Naive thymus-derived CD4-positive, alpha-beta T cell (primary cell): ENCODE data around the gene UBASH3B. TPM values are rescaled to one million over a fixed set of nuclear protein-coding genes. Genes with fewer than 3 reads are reported as not detected.
"Not testable (repeated sequence)": the region's sequence is repeated elsewhere in the genome, so short reads cannot be mapped to it uniquely, and the experiment has no call there.

Source experiments
- ATAC-seq: fragments of 150-1000 bp; cut with Tn5 transposase; 2 replicates; pipeline ENCODE4 v1.10.0; 2021; ENCODE audit warnings: mild to moderate bottlenecking, moderate library complexity
- CTCF ChIA-PET: fragments of 350-600 bp; sonication (Branson Sonifier 250); formaldehyde crosslinking; loops from one replicate; lab custom pipeline; 2021; ENCODE audit warnings: antibody characterized with exemption; lab: Charles Lee
- POLR2A ChIA-PET: fragments of 350-600 bp; sonication (Branson Sonifier 250); formaldehyde crosslinking; loops from one replicate; lab custom pipeline; 2021; ENCODE audit warnings: antibody characterized with exemption, inconsistent platforms; lab: Charles Lee
- DNase-seq, 9 donors: peaks; one replicate each; pipeline versions ENCODE4 v3.0.0 to v3.0.0-alpha.2; 2020 to 2022; ENCODE audit warnings: mixed read lengths in 1 of 9
- H3K27ac ChIP-seq: one replicate; pipeline ENCODE4 v1.7.0; 2013; ENCODE audit warnings: mild to moderate bottlenecking, low read depth, low read length, moderate library complexity
- H3K27me3 ChIP-seq, 2 donors: one replicate each; pipeline ENCODE4 v1.7.0; 2013; ENCODE audit warnings: low read length in 2 of 2, mild to moderate bottlenecking in 2 of 2, moderate library complexity in 2 of 2; ENCODE audit not compliant: control insufficient read depth in 2 of 2, insufficient read depth in 2 of 2
- H3K36me3 ChIP-seq, 3 experiments: 1 replicate in 2 of 3; 2 replicates in 1 of 3; pipeline ENCODE4 v1.7.0; 2013; ENCODE audit warnings: low read length in 3 of 3, mild to moderate bottlenecking in 3 of 3, moderate library complexity in 1 of 3; ENCODE audit not compliant: insufficient read depth in 3 of 3, control insufficient read depth in 2 of 3
- H3K4me1 ChIP-seq, 2 donors: one replicate each; pipeline ENCODE4 v1.7.0; 2013; ENCODE audit warnings: low read length in 2 of 2, mild to moderate bottlenecking in 2 of 2, moderate library complexity in 1 of 2; ENCODE audit not compliant: control insufficient read depth in 2 of 2, insufficient read depth in 2 of 2
- H3K4me3 ChIP-seq: 2 replicates; pipeline ENCODE4 v1.7.0; 2013; ENCODE audit warnings: mild to moderate bottlenecking, low read length
- H3K9me3 ChIP-seq, 3 experiments: 1 replicate in 2 of 3; 2 replicates in 1 of 3; pipeline ENCODE4 v1.7.0; 2013; ENCODE audit warnings: low read length in 3 of 3; ENCODE audit not compliant: control insufficient read depth in 2 of 3
- H3K27ac Mint-ChIP-seq, 9 donors: one replicate each; pipeline ENCODE4 v1.8.0; 2020 to 2022; ENCODE audit warnings: mixed read lengths in 9 of 9, mild to moderate bottlenecking in 8 of 9, moderate library complexity in 5 of 9, inconsistent platforms in 2 of 9
- H3K27me3 Mint-ChIP-seq, 5 donors: one replicate each; pipeline ENCODE4 v1.8.0; 2021 to 2022; ENCODE audit warnings: mixed read lengths in 5 of 5, mild to moderate bottlenecking in 1 of 5
- H3K36me3 Mint-ChIP-seq, 5 donors: one replicate each; pipeline ENCODE4 v1.8.0; 2020 to 2022; ENCODE audit warnings: mixed read lengths in 5 of 5, mild to moderate bottlenecking in 3 of 5, inconsistent platforms in 1 of 5
- H3K4me1 Mint-ChIP-seq, 7 donors: one replicate each; pipeline ENCODE4 v1.8.0; 2020 to 2022; ENCODE audit warnings: mixed read lengths in 7 of 7, mild to moderate bottlenecking in 3 of 7, inconsistent platforms in 1 of 7
- H3K4me3 Mint-ChIP-seq, 10 donors: one replicate each; pipeline ENCODE4 v1.8.0; 2020 to 2022; ENCODE audit warnings: mild to moderate bottlenecking in 10 of 10, mixed read lengths in 10 of 10, moderate library complexity in 6 of 10, inconsistent platforms in 2 of 10
- H3K9me3 Mint-ChIP-seq, 11 donors: one replicate each; pipeline ENCODE4 v1.8.0; 2020 to 2022; ENCODE audit warnings: mixed read lengths in 11 of 11, mild to moderate bottlenecking in 4 of 11, inconsistent platforms in 1 of 11, moderate library complexity in 1 of 11
- intact Hi-C, 2 donors: fragments of 100-400 bp; cut with micrococcal nuclease; formaldehyde crosslinking; loops; one replicate each; pipeline ENCODE4 v1.15.1; 2023
- polyA plus RNA-seq, 2 donors: library from polyadenylated mRNA; unstranded; fragments of 300-500 nt; fragmentation: Illumina TruSeq; gene quantifications; one replicate each; pipeline ENCODE4 v1.2.3, GENCODE V29; 2021
- total RNA-seq, 6 experiments: library from RNA in 5 of 6; stranded (reverse) in 5 of 6; gene quantifications; 1 replicate in 5 of 6; 2 replicates in 1 of 6; pipeline ENCODE4 v1.2.3 and lab custom pipeline; 2021 to 2026

The UBASH3B gene
- total and polyA plus RNA-seq, 7 experiments from 2014 or later = 10.3 to 49.8 (median 42.3) TPM

- Mint-ChIP-seq H3K36me3 (peaks cover 0 to 13% (median 7%) of the 10 kb centered on the region in 5 donors), H3K27ac (peak overlapping the region in 8 of 9 donors; percentile 89 to 100 (median 96))
- H3K27ac ChIP-seq = peak overlapping the region; percentile 81
Observed at GRCh38 chr11:122728561-122728960, 73.0 kb downstream of the UBASH3B start.

GRCh38 chr11:122729139-122729538, 73.6 kb downstream of the UBASH3B start:
- H3K36me3 Mint-ChIP-seq = peaks cover 0 to 13% (median 7%) of the 10 kb centered on the region in 5 donors
- peaks cover 0 to 1% (median 0%) of the 10 kb centered on the region in 11 donors for H3K9me3 Mint-ChIP-seq
- intact Hi-C loops = no loop called here
- Histone ChIP-seq H3K36me3 (no peaks in the 10 kb centered on the region), H3K27ac (peak overlapping the region; percentile 81), H3K27me3 (no peaks in the 10 kb centered on the region), H3K4me3 (no peak overlapping the region), H3K4me1 (peaks cover 17 to 58% of the 10 kb centered on the region in 2 donors), H3K9me3 (no peaks in the 10 kb centered on the region)
- ChIA-PET CTCF (interaction anchor here (3.1 kb wide), 1 partner anchor 26 kb away, joined by 15 read pairs; no protein-coding TSS in a partner anchor), POLR2A (interaction anchor here (0.8 to 3.4 kb wide), 4 partner anchors 11 to 32 kb away, joined by 4 to 45 read pairs (median 25); no protein-coding TSS in a partner anchor)
- no peak for ATAC-seq
- H3K4me3 Mint-ChIP-seq = peak overlapping the region in 4 of 10 donors; percentile 0 to 88 (median 32)
- no peak for DNase-seq
- no peaks in the 10 kb centered on the region for H3K27me3 Mint-ChIP-seq
- peak overlapping the region in 8 of 9 donors; percentile 89 to 100 (median 96) for H3K27ac Mint-ChIP-seq
- H3K4me1 Mint-ChIP-seq = peaks cover 43 to 69% (median 51%) of the 10 kb centered on the region in 7 donors

More at GRCh38 chr11:122728561-122728960, 73.0 kb downstream of the UBASH3B start:
- Histone ChIP-seq H3K9me3 (no peaks in the 10 kb centered on the region), H3K4me1 (peaks cover 20 to 59% of the 10 kb centered on the region in 2 donors), H3K4me3 (no peak overlapping the region), H3K36me3 (no peaks in the 10 kb centered on the region), H3K27me3 (no peaks in the 10 kb centered on the region)
- POLR2A ChIA-PET = interaction anchor here (0.6 to 3.4 kb wide), 9 partner anchors 10 to 42 kb away, joined by 3 to 45 read pairs (median 4); no protein-coding TSS in a partner anchor
- CTCF ChIA-PET = interaction anchor here (0.6 to 3.1 kb wide), 6 partner anchors 14 to 78 kb away, joined by 3 to 15 read pairs (median 5); no protein-coding TSS in a partner anchor
- Mint-ChIP-seq H3K9me3 (peaks cover 0 to 1% (median 0%) of the 10 kb centered on the region in 11 donors), H3K27me3 (no peaks in the 10 kb centered on the region), H3K4me1 (peaks cover 49 to 69% (median 57%) of the 10 kb centered on the region in 7 donors), H3K4me3 (peak overlapping the region in 7 of 10 donors; percentile 0 to 95 (median 83))
- ATAC-seq (no peak), DNase-seq (no peak)
- intact Hi-C loops = no loop called here

DNA sequence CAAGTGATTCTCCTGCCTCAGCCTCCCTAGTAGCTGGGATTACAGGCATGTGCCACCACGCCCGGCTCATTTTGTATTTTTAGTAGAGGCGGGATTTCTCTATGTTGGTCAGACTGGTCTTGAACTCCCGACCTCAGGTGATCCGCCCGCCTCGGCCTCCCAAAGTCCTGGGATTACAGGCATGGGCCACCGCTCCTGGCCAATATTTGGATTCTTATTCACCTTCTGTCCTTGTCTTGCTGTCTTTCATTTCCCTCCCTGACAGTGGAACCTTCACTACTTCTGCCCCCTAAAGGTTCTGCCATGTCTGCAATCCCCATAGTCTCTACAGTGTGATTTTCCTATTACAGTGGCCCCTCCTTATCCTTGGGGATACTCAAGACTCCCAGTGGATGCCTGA, 75.2 kb downstream of the UBASH3B start:
- POLR2A ChIA-PET = interaction anchor here (0.8 to 1.3 kb wide), 2 partner anchors 15 to 18 kb away, joined by 3 to 4 read pairs; no protein-coding TSS in a partner anchor
- H3K36me3 ChIP-seq, H3K9me3 Mint-ChIP-seq, H3K27me3 Mint-ChIP-seq, CTCF ChIA-PET, H3K27me3 ChIP-seq, H3K9me3 ChIP-seq, H3K27ac ChIP-seq, H3K4me3 ChIP-seq, ATAC-seq, intact Hi-C loops, DNase-seq: not testable (repeated sequence)
- peaks cover 31 to 67% of the 10 kb centered on the region in 2 donors for H3K4me1 ChIP-seq
- Mint-ChIP-seq H3K36me3 (peaks cover 0 to 12% (median 7%) of the 10 kb centered on the region in 5 donors), H3K4me1 (peaks cover 36 to 64% (median 52%) of the 10 kb centered on the region in 7 donors), H3K4me3 (peak overlapping the region in 1 of 10 donors; percentile 13), H3K27ac (peak overlapping the region in 6 of 9 donors; percentile 23 to 86 (median 68))

DNA sequence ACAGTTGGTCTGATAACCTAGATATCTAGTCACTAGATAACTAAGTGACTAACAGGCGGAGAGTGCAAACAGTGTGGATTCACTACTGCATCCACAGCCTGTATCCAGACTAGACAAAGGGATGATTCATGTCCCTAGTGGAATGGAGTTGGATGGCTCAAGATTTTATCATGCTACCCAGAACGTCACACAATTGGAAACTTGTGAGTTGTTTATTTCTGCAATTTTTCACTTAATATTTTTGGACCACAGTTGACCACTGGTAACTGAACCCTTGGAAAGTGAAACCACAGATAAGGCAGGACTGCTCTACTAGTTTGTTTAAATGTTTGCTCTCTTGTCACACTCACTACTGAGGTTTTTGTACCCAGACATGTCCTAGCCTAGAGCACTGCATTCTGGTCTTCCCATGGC, 76.0 kb downstream of the UBASH3B start:
- peaks cover 0 to 1% (median 0%) of the 10 kb centered on the region in 11 donors for H3K9me3 Mint-ChIP-seq
- H3K27me3 Mint-ChIP-seq = no peaks in the 10 kb centered on the region
- peaks cover 0 to 12% (median 7%) of the 10 kb centered on the region in 5 donors for H3K36me3 Mint-ChIP-seq
- ATAC-seq = no peak
- Histone ChIP-seq H3K9me3 (no peaks in the 10 kb centered on the region), H3K27me3 (no peaks in the 10 kb centered on the region), H3K4me3 (no peak overlapping the region), H3K36me3 (no peaks in the 10 kb centered on the region), H3K4me1 (peaks cover 23 to 69% of the 10 kb centered on the region in 2 donors), H3K27ac (no peak overlapping the region)
- peaks cover 29 to 58% (median 44%) of the 10 kb centered on the region in 7 donors for H3K4me1 Mint-ChIP-seq
- intact Hi-C loops = no loop called here
- CTCF ChIA-PET = no interaction called here
- peak overlapping the region in 3 of 10 donors; percentile 4 to 25 (median 18) for H3K4me3 Mint-ChIP-seq
- H3K27ac Mint-ChIP-seq = peak overlapping the region in 5 of 9 donors; percentile 5 to 45 (median 34)
- POLR2A ChIA-PET = no interaction called here
- DNase-seq = no peak

- peaks cover 18 to 47% (median 33%) of the 10 kb centered on the region in 7 donors for H3K4me1 Mint-ChIP-seq
- no peak for DNase-seq
- no peaks in the 10 kb centered on the region for H3K27me3 Mint-ChIP-seq
- ChIA-PET CTCF (interaction anchor here (1.0 kb wide), 1 partner anchor 18 kb away, joined by 3 read pairs; no protein-coding TSS in a partner anchor), POLR2A (interaction anchor here (0.6 to 1.4 kb wide), 11 partner anchors 11 to 80 kb away, joined by 3 to 7 read pairs (median 4); partner anchors contain the start of gene UBASH3B)
- H3K36me3 Mint-ChIP-seq = peaks cover 0 to 12% (median 7%) of the 10 kb centered on the region in 5 donors
- peaks cover 19 to 62% of the 10 kb centered on the region in 2 donors for H3K4me1 ChIP-seq
- no peak for ATAC-seq
- H3K27ac Mint-ChIP-seq = peak overlapping the region in 5 of 9 donors; percentile 25 to 73 (median 38)
- no peak overlapping the region for H3K4me3 ChIP-seq
- no peak overlapping the region for H3K27ac ChIP-seq
- intact Hi-C loops = loop anchor here in 1 of 2 donors (1.0 kb wide), 1 partner anchor 12 kb away; no protein-coding TSS in a partner anchor
- no peaks in the 10 kb centered on the region for H3K9me3 ChIP-seq
- H3K36me3 ChIP-seq = no peaks in the 10 kb centered on the region
- H3K4me3 Mint-ChIP-seq = peak overlapping the region in 7 of 10 donors; percentile 8 to 57 (median 33)
- no peaks in the 10 kb centered on the region for H3K27me3 ChIP-seq
- peaks cover 0 to 1% (median 0%) of the 10 kb centered on the region in 11 donors for H3K9me3 Mint-ChIP-seq
Observed at GRCh38 chr11:122732342-122733315, 77.1 kb downstream of the UBASH3B start.

DNA sequence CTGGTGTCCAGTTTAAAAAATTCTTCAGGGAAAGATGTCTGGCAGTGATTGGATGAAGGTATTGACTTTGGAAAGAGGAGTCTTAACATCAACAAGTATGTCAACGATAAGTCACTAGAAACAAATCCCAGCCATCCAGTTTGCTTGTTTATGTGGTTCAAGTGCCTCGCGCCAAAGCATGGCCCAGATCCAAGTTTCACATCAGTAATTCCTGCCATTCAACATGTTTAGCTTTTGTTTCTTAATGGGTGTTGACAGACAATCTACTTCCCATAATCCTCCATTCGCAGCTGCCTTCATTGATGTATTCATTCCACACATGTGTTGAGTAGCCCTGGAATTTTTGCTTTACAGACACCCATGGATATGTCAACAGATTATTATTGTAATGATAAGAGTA, 77.8 kb downstream of the UBASH3B start:
- Histone ChIP-seq H3K4me3 (no peak overlapping the region), H3K27ac (no peak overlapping the region), H3K27me3 (no peaks in the 10 kb centered on the region), H3K4me1 (peaks cover 16 to 55% of the 10 kb centered on the region in 2 donors), H3K36me3 (no peaks in the 10 kb centered on the region), H3K9me3 (no peaks in the 10 kb centered on the region)
- DNase-seq = no peak
- Mint-ChIP-seq H3K4me1 (peaks cover 11 to 45% (median 26%) of the 10 kb centered on the region in 7 donors), H3K4me3 (peak overlapping the region in 2 of 10 donors; percentile 57 to 76), H3K36me3 (peaks cover 0 to 12% (median 7%) of the 10 kb centered on the region in 5 donors), H3K9me3 (peaks cover 0 to 1% (median 0%) of the 10 kb centered on the region in 11 donors), H3K27me3 (no peaks in the 10 kb centered on the region), H3K27ac (peak overlapping the region in 3 of 9 donors; percentile 6 to 23 (median 21))
- ChIA-PET POLR2A (interaction anchor here (0.6 to 3.3 kb wide), 11 partner anchors 10 to 81 kb away, joined by 3 to 18 read pairs (median 4); partner anchors contain the start of gene UBASH3B), CTCF (no interaction called here)
- intact Hi-C loops = no loop called here
- peak; percentile 36 for ATAC-seq
